Measurements from ENCODE around the gene SULT4A1.
"Not testable (repeated sequence)": the region's sequence is repeated elsewhere in the genome, so short reads cannot be mapped to it uniquely, and the experiment has no call there.

The SULT4A1 gene

GRCh38 chr22:43878831-43879550, 16.7 kb upstream of the SULT4A1 start:
- CTCF ChIA-PET = interaction anchor here (0.8 kb wide), 1 partner anchor 66 kb away, joined by 3 read pairs; no protein-coding TSS in a partner anchor
- no peak for TF ChIP-seq CTCF (conservative IDR thresholded peaks at IDR 0.05; ENCODE audit: low read depth)
- no peak overlapping the region for H3K27ac ChIP-seq
- POLR2A ChIA-PET (ENCODE audit: low non-redundant PET) = no interaction called here
- DNase-seq (ENCODE audit: low spot score) = no peak

DNA sequence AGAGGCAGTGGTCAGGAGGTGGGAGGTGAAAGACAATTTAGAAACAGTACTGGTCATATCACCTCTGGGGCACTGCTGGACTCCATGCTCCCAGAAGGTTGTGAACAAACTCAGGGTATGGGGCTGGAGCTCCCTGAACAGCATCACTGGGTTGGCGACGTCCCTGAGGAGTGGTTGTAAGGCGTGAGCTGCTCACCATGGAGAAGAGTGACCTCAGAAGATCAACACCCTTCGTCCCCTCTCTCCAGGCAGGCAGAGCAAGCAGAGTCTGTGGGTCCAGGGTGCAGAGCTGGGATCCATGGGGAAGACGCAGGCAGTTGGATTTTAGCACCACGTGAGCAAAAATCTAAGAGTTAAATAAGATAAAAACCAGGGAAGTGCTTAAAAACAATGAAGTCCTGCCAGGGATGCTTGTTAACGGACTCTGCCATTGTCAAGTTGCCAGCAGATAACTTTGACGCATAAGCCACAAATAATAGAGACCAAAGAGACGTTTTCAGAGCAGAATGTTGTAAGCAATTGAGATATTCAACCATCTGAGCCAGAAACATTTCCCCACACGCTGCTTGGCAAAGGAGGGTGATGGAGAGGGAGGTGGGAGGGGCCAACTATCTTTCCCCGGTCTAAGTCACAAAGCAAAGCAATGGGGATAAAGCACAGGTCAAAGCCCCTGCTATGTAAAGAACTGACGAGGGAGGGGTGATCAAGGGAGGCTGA, 15.9 kb upstream of the SULT4A1 start:
- ChIA-PET POLR2A (ENCODE audit: low non-redundant PET) (no interaction called here), CTCF (interaction anchor here (0.8 kb wide), 1 partner anchor 66 kb away, joined by 3 read pairs; no protein-coding TSS in a partner anchor)
- no peak for DNase-seq (ENCODE audit: low spot score)
- no peak overlapping the region for H3K27ac ChIP-seq
- TF ChIP-seq CTCF (conservative IDR thresholded peaks at IDR 0.05; ENCODE audit: low read depth) = no peak

GRCh38 chr22:43876866-43877509, 14.7 kb upstream of the SULT4A1 start:
- POLR2A ChIA-PET (ENCODE audit: low non-redundant PET) = no interaction called here
- H3K27ac ChIP-seq = no peak overlapping the region
- CTCF ChIA-PET = interaction anchor here (0.7 kb wide), 1 partner anchor 25 kb away, joined by 3 read pairs; no protein-coding TSS in a partner anchor
- DNase-seq (ENCODE audit: low spot score) = no peak
- no peak for TF ChIP-seq CTCF (conservative IDR thresholded peaks at IDR 0.05; ENCODE audit: low read depth)

- no peak for TF ChIP-seq CTCF (conservative IDR thresholded peaks at IDR 0.05; ENCODE audit: low read depth)
- CTCF ChIA-PET = no interaction called here
- POLR2A ChIA-PET (ENCODE audit: low non-redundant PET) = no interaction called here
- DNase-seq (ENCODE audit: low spot score) = no peak
- H3K27ac ChIP-seq = no peak overlapping the region
These were observed 7.5 kb upstream of the SULT4A1 start for GRCh38 chr22:43869799-43870198.

DNA sequence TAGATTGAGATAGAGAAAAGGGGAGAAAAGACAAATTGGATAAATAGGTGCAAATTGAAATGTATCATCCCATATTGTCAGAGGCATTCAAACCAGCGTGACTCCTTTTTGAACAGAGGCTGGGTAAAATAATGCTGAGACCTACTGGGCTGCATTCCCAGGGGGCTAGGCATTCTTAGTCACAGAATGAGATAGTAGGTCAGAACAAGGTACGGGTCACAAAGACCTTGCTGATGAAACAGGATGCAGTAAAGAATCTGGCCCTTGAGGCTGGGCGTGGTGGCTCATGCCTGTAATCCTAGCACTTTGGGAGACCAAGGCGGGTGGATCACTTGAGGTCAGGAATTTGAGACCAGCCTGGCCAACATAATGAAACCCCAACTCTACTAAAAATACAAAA, 6.7 kb upstream of the SULT4A1 start:
- POLR2A ChIA-PET (ENCODE audit: low non-redundant PET); DNase-seq (ENCODE audit: low spot score); CTCF ChIA-PET; H3K27ac ChIP-seq: not testable (repeated sequence)

DNA sequence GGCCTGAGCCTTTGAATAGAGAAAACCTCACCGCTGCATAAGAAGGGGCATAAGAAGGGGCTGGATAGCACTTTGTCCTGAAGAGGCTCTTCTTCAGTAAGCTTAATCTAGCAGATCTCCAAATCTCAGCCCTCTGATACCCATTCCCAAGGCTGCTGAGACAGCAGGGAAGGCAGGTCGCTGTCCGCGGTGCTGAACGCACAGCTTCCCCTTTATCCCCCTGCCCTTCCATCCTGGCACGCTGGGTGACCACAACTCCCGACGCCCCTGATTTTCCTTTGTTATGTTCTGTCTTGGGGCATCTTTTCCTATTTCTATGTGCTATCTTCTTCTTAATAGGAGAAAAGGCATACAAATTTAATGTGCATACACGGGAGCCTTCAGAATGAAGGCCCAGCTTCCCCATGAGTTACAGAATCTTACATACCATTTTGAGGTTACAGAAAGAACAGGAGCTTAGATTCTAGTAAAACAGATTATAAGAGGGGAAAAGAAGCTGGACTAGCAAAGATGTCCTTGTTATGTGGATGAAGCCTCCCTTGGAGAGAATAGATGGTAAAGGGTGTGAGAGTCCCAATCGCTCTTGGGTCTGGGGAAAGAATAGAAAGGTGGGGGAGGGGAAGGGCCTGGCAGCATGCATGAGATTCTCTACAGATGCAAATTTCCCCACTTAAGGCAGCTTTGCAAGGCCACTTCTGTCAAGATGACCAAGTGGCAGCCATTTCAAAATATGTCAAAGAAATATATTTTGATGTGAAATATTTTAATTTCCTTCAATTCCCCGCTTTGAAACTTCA, 5.7 kb upstream of the SULT4A1 start:
- peak; percentile 36 for DNase-seq (ENCODE audit: low spot score)
- no peak overlapping the region for H3K27ac ChIP-seq
- ChIA-PET POLR2A (ENCODE audit: low non-redundant PET) (no interaction called here), CTCF (interaction anchor here (1.4 kb wide), 1 partner anchor 30 kb away, joined by 3 read pairs; no protein-coding TSS in a partner anchor)
- no peak for TF ChIP-seq CTCF (conservative IDR thresholded peaks at IDR 0.05; ENCODE audit: low read depth)
